Measurements from ENCODE around the gene RALGAPB.
"Not testable (repeated sequence)": the region's sequence is repeated elsewhere in the genome, so short reads cannot be mapped to it uniquely, and the experiment has no call there.

The RALGAPB gene

DNA sequence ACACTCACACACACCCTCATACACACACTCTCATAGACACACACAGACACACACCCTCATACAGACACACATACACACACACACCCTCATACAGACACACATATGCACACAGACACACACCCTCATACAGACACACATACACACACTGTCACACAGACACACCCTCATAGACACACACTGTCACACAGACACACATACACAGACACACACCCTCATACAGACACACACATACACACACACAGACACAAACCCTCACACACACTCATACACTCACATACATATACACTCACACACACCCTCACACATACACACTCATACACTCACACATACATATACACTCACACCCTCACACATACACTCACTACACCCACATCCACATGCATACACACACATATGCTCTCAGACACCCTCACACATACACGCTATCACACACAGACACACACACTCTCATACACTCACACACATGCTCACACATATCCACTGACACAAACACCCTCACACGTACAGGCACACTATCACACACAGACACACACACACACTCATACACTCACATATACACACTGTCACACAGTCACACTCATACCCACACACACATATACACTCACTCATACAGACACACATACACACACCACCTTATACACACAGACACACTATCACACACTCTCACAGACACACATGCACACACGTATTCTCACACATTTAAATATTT is 117.5 kb downstream of the RALGAPB start:
- no peak for DNase-seq

GRCh38 chr20:38590676-38591473 is 118.2 kb downstream of the RALGAPB start:
- DNase-seq: no peak

DNA sequence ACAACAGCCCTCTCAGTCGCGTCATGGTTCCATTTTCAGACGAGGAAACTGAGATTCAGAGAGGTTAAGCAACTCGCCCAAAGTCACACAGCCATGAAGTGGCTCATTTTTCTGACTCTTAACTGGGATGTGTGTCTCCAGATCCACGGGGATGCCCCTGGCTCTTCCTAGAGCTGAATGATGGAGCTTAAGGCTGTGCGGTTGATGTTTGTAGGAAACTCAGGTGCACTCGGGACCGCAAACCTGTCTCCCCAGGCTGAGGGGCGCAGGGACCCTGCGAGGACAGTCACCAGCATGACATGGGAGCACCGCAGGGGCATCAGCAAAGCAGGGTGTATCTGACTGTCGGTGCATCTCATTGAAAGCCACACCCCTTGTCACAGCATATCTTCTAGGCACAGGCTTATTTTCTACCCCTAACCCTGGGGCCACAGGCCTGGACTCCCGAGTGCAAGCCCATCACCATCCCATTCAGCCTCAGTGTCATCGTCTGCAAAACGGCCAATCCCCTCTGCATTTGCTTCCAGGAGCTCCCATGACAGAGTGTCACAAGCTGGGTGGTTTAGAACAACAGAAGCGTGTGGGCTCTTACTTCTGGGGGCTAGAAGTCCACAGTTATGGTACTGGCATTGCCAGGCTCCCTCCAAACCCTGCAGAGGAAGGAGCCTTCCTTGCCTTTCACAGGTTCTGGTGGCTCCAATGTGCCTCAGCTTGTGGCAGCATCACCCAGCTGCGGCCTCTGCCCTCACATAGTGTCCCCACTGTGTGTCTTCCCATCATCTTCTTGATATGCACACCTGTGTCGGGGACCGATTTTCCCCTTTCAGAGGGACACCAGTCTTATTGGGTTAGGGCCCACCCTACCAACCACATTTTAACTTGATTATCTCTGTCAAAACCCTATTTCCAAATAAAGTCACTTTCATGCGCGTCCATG is 119.1 kb downstream of the RALGAPB start:
- DNase-seq: no peak

- not testable (repeated sequence) for DNase-seq
These were observed 119.8 kb downstream of the RALGAPB start for GRCh38 chr20:38592411-38592790.

GRCh38 chr20:38594281-38594680 is 121.6 kb downstream of the RALGAPB start:
- DNase-seq: not testable (repeated sequence)

- DNase-seq: not testable (repeated sequence)
These were observed 123.2 kb downstream of the RALGAPB start for GRCh38 chr20:38595886-38596285.

GRCh38 chr20:38599410-38599882 is 126.8 kb downstream of the RALGAPB start:
- DNase-seq: no peak

GRCh38 chr20:38600057-38600456 is 127.4 kb downstream of the RALGAPB start:
- DNase-seq: no peak

- DNase-seq: no peak
These were observed 128.9 kb downstream of the RALGAPB start, which contains the start of gene ARHGAP40 for GRCh38 chr20:38601216-38602184. ARHGAP40 (plus strand) TSS chr20:38601809.

GRCh38 chr20:38602185-38602581 is 129.5 kb downstream of the RALGAPB start:
- DNase-seq: no peak

DNA sequence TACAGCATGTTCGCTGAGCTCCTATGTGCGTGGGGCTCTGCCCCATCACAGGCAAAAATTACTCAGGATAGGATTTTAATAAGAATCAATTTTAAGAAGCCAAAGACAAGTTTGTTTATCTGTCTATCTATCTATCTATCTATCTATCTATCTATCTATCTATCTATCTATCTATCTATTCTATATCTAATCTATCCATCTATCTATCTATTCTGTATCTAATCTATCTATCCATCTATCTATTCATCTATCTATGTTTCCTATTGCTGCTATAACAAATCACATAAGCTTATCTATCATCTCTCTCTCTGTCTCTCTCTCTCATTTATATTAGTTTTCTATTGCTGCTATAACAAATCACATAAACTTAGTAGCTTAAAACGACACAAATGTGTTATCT is 130.6 kb downstream of the RALGAPB start:
- no peak for DNase-seq

DNA sequence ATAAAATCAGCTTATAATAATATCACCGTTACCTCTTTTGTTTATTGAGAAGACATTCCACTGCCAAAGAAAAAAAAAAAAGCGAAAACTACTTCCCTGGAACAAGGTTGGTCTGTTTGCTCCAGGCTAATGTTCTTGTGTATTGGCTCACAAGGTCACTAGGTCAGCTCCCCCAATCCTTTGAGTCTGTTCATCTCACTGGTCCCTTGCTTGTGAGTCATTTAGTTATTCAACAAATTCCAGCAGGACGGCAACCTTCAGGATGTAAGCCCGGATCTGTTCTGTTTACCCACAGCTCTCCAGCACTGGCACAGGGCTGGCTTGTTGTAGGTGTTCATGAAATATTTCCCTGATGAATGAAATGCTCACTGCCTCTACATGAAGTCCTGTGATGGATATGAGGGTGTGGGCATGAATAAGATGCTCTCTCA is 132.2 kb downstream of the RALGAPB start:
- DNase-seq: no peak

- DNase-seq: no peak
These were observed 134.7 kb downstream of the RALGAPB start for GRCh38 chr20:38607351-38607750.

- DNase-seq: no peak
These were observed 135.5 kb downstream of the RALGAPB start for GRCh38 chr20:38608188-38608587.

DNA sequence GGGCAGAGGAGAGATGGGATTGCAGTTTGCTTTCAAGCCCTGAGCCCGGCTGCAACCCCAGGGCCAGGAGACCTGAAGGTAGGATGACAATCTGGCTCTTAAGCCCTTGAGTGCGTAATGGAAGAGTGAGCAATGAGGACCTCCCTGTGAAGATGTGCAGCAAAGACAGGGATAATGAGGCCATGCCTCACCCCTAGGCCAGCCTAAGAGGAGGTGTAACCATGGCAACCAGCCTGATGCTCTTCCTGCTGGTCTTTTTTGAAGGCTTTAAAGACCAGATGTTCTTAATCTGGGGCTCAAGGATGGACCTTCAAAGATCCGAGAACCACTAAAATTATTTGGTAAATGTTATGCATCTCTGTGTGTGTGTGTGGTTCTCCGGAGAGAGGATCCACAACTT is 137.2 kb downstream of the RALGAPB start:
- DNase-seq: no peak

DNA sequence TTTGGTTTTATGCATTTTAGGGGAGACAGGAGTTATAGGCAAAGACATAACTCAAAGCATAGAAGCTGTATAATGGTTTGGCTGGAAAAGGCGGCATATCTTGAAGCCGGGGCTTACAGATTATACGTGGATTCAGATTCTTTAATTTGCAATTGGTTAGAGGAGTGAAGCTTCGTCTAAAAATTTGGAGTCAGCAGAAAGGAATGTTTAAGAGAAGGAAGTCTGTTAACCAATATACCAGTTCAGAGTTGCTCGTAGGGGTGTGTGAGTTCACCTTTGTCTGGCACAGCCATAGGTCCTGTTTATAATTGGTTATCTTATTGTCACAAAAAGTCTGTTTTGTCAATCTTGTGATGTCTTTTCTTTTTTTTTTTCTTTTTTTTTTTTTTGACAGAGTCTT is 137.9 kb downstream of the RALGAPB start:
- DNase-seq: no peak

DNA sequence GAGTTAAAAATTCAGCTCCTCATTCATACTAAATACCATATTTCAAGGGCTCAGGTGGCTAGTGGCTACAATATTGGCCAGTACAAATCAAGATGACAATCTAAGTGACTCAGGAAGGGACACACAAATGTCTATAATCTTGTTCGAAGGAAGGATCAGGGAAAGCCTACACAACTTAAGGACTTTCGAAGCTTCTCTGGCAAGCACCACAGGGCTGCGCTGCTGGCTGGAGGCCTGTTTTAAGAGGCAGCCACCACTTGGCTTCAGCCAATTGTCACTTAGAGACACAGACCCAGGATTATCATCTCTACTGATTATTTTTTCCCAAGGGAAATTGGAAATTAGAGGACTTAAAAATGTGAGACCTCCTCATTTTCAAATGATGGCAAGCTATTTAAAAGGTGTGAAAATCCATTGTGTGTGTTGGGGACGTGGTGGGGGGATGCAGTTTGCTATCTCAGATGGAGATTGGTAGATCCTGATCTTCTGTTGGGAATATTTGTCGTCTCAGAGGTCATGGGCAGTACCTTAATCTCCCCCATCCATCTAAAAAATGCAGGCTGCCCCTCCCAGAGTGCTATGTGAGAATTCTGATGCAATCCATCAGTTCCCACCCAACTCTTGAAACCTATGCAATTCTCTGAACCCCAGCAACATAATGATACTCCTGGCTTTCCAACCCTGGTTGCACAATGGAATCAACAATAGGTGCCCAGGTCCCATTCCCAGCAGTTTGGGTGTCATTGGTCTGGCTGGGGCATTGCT is 140.3 kb downstream of the RALGAPB start:
- no peak for DNase-seq

DNA sequence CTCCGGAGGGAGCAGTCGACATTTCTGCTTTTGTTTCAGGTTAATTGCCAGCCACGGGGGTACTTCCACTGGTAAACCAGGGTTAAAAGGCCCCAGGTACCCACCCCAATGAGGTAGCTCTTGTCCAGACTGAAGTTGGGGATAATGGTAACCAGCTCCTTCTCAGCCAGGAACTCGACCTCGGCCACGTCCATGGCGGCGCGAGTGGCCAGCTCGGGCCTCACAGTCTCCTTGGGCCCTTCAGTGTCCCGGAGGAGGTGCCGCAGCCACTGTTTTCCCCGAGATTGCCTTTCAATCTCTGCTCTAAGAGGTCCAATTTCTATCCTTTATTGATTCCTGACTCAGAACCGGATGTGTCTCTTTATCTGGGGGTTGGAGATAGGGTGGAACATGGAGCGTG is 142.6 kb downstream of the RALGAPB start:
- DNase-seq: no peak

DNA sequence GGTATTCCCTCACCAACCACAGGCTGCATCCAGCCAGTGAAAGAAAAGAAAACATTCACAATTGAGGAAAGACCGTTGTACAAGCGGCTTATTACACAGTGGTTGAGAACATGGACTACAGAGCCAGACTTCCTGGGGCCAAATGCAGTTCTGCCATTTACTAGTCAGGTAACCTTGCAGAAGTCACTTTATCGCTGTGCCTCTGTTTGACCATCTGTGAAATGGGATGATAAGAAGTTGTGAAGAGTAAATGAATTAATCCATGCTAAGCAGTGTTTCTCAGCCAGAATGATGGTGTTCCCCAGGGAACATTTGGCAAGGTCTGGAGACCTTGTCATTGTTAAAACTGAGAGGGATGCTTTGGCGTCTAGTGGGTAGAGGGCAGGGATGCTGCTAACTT is 143.8 kb downstream of the RALGAPB start:
- no peak for DNase-seq

GRCh38 chr20:38617011-38617829 is 144.6 kb downstream of the RALGAPB start:
- no peak for DNase-seq

Data from activated effector memory CD4-positive, alpha-beta T cell treated with anti-CD3 and anti-CD28 coated beads, Interleukin-2, amount 50 U/mL, for 16 hours (primary cell).